HG02623 (cell line): ENCODE measurements around the gene TLR9.

Source experiments
- ATAC-seq: cut with Tn5 transposase; IDR thresholded peaks from one replicate; pipeline ENCODE4 v1.9.1; 2021; ENCODE audit warnings: moderate library complexity; ENCODE audit not compliant: unreplicated experiment

TLR9 gene

GRCh38 chr3:52218026-52218425 is 7.4 kb downstream of the TLR9 start:
- ATAC-seq: no peak

- ATAC-seq: no peak
Observed at GRCh38 chr3:52217409-52217805, 8.0 kb downstream of the TLR9 start.

DNA sequence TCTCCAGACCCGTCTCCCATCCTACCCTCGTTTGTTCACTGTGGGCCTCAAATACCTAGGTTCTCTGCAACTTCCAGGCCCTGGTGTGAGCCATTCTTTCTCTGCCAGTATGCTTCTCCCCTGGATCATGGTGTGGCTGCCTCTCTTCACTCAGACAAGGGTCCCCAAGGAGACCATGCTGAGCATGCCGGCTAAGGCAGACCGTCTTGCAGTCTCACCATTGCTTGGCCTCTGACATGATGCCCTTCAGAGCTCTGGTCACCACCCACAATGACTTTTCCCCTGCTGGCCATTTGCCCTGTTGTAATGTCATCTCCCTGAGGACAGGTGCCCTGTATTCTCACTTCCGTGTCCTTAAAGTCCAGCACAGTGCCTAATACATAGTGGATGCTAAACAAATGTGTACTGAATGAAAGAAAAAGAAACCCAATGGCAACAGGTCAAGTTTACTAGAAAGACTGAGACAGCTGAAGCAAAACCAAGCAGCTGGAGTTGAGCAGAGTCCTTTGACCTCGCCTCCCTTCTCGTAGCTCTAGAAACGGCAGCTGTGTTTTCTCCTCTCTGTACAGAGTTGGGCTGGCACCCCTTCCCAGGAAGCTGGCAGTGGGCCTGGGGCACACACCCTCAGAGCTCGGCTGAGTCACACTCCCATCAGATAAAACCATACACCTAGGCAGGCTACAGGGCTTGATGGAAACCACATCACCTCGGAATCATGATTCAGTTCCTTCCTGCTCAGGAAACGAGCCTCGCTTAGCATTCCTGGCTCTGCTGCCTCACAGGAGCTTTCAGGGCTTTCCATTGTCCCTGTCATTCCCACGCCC is 8.6 kb downstream of the TLR9 start:
- ATAC-seq: no peak

DNA sequence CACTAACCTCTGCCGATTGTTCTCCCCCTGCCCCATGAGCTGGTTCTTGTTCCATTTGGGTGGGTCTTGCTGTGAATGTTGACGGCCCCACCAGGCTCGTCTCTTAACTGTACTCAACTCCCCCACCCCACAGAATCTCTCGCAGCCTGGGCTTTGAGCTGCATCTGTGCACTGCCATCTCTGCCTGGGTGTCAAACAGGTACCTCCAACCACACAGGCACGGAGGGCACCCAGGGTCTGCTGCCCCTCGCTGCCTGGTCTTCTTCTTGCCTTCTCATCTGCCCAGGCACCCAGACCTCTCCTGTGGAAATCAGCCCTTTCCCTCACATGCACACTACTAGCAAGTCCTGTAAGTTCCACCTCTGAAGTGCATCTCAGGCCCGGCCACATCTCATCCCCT is 10.1 kb downstream of the TLR9 start:
- ATAC-seq: no peak

DNA sequence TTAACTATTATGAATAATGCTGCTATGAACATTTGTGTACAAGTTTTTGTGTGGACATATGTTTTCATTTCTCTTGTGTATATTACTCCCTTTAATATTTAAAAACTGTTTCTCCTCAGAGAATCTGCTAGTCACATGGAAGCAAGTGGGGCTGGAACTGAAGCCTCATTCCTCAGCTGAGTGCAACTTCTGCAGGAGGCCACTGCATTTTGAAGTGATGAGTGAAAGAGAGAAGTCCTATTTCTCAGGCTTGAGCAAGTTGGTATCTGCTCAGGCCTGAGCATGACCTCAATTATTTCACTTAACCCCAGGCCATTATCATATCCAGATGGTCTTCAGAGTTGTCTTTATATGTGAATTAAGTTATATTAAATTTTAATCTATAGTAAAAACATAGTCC is 11.5 kb downstream of the TLR9 start:
- ATAC-seq: no peak

DNA sequence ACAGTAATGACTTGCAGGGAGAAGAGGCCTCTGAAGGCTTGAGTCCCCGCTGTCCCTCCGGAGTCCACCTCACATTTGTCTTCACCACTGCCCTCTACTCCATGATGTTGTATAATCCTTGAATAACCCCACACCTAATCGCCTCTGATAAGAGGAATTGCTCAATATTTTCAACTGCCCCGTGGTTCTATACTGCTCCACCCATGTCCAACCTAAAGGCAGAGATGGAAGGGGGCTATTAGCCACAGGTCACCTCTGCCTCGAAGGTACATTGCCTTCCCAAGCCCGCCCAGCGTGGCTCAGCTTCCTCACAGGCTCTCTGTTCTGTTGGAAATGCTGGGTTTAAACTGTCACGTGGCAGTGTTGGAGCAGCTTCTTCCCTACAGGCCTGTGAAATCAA is 12.4 kb downstream of the TLR9 start:
- ATAC-seq: no peak

GRCh38 chr3:52211268-52211891 is 14.1 kb downstream of the TLR9 start:
- no peak for ATAC-seq

DNA sequence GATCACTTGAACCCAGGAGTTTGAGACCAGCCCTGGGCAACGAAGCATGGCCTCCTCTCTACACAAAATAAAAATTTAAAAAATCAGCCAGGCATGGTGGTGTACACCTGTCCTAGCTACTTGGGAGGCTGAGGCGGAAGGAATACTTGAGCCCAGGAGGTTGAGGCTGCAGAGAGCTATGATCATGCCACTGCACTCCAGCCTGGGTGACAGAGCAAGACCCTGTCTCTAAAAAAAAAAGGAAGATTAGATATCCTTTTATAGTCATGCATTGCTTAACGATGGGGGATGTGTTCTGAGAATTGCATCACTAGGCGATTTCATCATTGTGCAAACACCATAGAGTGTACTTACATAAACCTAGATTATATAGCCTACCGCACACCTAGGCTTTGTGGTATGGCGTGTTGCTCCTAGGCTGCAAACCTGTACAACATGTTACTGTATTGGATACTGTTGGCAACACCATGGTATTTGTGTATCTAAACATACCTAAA is 14.8 kb downstream of the TLR9 start:
- no peak for ATAC-seq

DNA sequence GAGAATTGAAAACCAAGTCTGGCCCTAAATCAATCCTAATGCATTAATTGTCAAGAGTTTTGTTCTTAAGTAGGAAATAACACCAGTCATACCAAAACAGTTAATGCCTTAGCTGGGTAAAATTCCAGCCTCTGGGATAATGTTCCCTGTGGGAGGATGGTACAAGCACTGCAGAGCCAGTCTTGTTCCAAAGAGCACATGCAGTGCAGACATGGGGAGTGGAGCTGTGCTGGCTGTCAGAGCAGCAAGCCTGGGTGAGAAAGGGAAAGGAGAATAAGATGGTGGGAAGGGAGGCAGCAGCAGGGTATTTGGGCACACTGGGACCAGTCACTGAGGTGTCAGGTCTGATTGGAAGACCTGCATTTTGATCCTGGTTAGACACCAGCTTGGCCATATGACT is 15.4 kb downstream of the TLR9 start:
- ATAC-seq: no peak

GRCh38 chr3:52208556-52208955 is 16.9 kb downstream of the TLR9 start:
- no peak for ATAC-seq

DNA sequence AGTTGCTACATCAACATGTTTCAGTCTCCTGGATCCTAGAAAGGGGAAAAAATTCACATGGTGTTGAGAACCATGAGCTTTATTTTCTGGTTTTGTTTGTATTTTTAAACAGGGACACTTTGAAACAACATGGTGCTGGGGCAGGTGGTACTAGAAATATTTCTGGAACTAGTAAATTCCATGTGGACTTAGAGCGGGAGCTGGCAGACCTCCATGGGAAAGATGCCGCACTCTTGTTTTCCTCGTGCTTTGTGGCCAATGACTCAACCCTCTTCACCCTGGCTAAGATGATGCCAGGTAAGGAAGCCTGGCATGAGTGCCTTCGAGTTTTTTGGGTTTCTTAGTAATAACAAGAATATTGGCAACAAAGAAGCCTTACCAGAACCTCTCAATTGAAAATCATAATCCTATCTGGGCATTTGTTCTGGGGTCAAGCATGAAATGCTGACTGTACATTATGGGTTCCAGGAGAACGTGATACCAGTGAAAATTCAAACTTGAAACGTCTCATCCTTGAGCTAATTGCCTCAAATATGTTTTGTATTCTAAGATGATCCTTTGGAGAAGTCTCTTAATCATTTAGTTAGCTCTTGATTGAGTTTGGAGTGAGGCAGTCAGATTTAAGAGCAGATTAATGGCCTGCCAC is 19.6 kb downstream of the TLR9 start:
- no peak for ATAC-seq

DNA sequence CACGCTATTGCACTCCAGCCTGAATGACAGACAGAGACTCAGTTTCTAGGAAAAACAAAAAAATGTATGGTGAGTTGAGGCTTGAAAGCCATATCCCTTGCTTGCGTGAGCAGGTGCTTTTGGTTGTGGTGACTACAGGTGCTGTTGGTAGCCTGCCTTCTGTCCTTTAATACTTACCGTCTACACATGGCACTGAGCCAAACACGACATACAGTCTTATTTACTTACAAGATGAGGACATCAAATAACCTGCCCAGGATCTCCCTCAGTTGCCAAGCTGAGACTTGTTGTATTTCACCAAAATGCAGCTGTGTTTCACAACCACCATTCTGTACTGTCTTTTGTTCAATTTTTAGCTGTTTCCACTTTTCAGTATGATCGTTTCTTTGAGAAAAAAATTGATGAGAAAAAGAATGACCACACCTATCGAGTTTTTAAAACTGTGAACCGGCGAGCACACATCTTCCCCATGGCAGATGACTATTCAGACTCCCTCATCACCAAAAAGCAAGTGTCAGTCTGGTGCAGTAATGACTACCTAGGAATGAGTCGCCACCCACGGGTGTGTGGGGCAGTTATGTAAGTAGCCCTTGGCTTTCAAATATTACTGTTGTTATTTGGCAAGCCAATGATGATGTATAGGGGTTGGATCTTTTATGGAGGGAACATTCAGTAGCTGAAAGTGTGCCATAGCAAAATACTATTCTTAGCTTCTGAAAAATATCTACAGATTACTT is 20.9 kb downstream of the TLR9 start:
- ATAC-seq: no peak

DNA sequence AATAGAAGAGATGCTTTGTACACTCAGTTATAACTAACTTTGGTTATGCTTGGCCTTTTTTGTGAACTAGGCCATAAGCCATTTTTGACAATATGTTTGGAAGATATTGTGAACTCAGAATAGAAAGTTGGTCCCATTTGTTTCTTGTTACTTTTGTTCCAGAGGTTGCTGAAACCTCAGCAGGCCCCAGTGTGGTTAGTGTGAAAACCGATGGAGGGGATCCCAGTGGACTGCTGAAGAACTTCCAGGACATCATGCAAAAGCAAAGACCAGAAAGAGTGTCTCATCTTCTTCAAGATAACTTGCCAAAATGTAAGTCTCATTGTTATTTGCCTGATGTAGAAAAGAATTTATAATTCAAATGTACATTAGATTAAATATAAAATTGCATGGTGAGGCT is 21.7 kb downstream of the TLR9 start:
- ATAC-seq: no peak

DNA sequence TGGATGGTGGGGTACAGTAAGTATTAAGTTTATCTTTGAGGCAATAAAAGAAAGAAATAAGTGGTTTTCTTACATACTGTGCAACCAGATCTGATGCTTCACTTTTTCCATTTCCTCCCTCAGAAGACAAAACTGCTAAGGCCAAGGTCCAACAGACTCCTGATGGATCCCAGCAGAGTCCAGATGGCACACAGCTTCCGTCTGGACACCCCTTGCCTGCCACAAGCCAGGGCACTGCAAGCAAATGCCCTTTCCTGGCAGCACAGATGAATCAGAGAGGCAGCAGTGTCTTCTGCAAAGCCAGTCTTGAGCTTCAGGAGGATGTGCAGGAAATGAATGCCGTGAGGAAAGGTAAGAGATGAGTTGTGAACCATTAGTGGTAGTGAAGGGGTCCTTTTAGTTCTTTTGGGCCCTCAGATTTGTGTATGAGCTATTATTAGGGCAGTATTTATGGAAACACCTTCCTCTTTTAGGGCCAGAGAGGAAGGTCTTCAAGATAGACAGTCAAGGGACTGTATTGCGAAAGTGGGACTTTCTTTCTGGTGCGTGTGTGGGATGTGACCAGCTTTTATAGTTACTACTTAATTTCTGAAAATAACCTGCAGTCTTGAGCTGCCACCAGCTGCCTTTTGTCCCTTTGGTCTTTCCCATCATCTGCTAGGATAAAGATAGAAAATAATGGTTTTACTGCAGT is 22.9 kb downstream of the TLR9 start:
- ATAC-seq: no peak

DNA sequence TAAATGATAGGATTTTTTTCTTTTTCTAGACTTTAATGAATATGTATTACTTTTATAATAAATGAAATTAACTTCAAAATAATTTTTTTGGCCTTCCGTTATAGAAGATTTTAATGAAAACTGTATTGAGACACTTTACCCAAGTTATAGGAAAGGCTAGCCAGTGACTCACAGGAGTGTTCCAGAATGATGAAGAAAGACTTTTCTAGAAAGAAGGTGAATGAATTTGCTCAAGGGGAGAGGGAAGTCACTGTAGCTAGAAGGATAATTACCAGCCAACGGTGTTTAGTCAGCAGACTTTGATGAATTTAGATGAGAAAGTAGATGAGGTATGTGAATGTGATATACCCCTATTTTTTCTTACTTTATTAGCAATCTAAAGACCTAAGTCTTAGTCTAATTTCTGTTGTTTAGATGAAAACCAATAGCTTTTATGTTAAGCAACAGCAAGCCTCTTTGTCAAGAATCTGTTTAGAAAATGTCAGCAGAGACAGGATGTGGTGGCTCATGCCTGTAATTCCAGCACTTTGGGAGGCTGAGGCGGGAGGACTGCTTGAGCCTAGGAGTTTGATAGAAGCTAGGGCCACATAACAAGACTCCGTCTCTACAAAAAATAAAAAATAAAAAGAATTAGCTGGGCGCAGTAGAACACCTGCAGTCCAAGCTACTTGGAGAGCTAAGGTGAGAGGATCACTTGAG is 24.3 kb downstream of the TLR9 start:
- ATAC-seq: no peak

GRCh38 chr3:52198643-52199608 is 26.5 kb downstream of the TLR9 start:
- no peak for ATAC-seq

DNA sequence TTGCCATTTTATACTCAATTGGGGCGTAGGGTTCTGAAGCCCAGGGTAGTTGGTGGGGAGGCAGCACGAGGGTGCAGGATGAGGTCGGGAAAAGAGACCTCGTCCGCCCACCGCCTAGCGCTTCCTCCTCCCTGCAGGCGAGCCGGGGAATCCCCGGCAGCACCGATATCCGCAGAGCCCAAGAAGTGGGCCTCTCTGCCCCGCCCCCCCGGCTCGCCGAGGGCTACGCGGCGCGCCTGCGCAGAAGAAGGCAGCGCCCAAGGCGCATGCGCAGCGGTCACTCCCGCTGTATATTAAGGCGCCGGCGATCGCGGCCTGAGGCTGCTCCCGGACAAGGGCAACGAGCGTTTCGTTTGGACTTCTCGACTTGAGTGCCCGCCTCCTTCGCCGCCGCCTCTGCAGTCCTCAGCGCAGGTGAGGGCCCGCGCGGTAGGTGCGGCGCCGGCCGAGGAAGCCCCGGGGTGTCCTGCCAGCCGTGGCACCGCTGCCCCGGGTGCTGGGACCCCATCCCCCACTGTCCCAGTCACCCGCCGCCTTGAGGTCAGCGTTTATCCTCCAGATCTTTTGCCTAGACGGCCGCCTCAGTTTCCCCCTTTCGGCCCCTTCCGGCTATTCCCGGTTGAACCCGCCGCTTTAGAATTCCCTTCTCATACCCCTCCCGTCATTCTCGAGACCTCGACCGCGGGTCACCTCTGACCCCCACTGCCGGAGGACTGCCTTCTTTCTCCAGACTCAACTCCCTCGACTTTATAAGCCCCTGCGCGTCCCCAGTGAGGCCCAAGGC is 27.4 kb downstream of the TLR9 start, which contains the start of gene ALAS1:
ALAS1 (plus strand) TSS at position 319 of the 784 bp plus-strand sequence. CDS start 1,082 bp downstream, outside the sequence.
- peak; percentile 70 for ATAC-seq

DNA sequence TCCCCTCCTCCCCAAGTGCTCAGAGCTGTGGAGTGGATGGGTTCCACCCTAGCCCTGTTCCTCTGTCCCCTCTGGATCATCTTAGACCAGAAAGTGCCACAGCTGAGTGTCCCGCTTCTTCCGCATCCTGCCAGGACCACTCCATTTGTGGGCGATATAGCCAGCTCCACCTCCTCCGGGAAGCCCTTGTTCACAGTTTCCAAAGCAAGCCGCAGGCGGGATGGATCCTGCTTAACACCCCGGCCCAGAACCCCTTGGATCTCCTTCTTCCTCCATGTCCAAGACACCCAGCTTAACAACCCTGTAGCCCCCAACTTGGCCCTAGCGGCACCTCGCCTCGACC is 28.0 kb downstream of the TLR9 start:
- no peak for ATAC-seq
